HepG2 (cell line): ENCODE measurements around the gene PPP1R12B. TPM values are rescaled to one million over a fixed set of nuclear protein-coding genes. Genes with fewer than 3 reads are reported as not detected.

Source experiments
- FIP1L1 ChIP-seq: fragments of 200-400 bp; formaldehyde crosslinking; IDR thresholded peaks from 2 replicates; pipeline ENCODE4 v1.6.1; 2018; ENCODE audit warnings: low read depth, mild to moderate bottlenecking, low read length, moderate library complexity, borderline replicate concordance; ENCODE audit not compliant: insufficient read depth
- NFIB ChIP-seq: sonication (generic); formaldehyde crosslinking; IDR thresholded peaks from 2 replicates; pipeline ENCODE4 v1.9.0; 2021; ENCODE audit warnings: missing genetic modification reagents, mild to moderate bottlenecking, borderline replicate concordance
- PHF8 ChIP-seq: sonication (generic); formaldehyde crosslinking; IDR thresholded peaks from 2 replicates; pipeline ENCODE4 v1.5.0; 2020; ENCODE audit warnings: missing genetic modification reagents
- RXRB ChIP-seq: IDR thresholded peaks from 2 replicates; pipeline ENCODE4 v1.6.1; 2016; ENCODE audit warnings: borderline replicate concordance, missing genetic modification reagents, missing compliant biosample characterization
- SKI ChIP-seq: fragments of 450-650 bp; IDR thresholded peaks from one replicate; pipeline ENCODE4 v1.6.1; 2018; ENCODE audit warnings: mild to moderate bottlenecking; ENCODE audit not compliant: partially characterized antibody
- ZNF263 ChIP-seq: sonication (generic); formaldehyde crosslinking; IDR thresholded peaks from 2 replicates; pipeline ENCODE4 v1.4.0; 2020; ENCODE audit warnings: missing genetic modification reagents
- ZNF282 ChIP-seq: fragments of 450-650 bp; IDR thresholded peaks from 2 replicates; pipeline ENCODE4 v1.6.1; 2018; ENCODE audit not compliant: partially characterized antibody
- ZNF562 ChIP-seq: sonication (generic); formaldehyde crosslinking; IDR thresholded peaks from 2 replicates; pipeline ENCODE4 v1.8.0; 2022; ENCODE audit warnings: missing genetic modification reagents, borderline replicate concordance
- polyA plus RNA-seq, 8 experiments: library from polyadenylated mRNA; depleted of rRNA in 3 of 8; stranded (reverse) in 7 of 8; unstranded in 1 of 8; fragments of >200 nt; fragmentation: Illumina TruSeq in 4 of 8; extraction: Trizol in 4 of 8; gene quantifications; 2 replicates each; pipeline versions ENCODE4 v1.2.1 to v1.2.3, GENCODE V29; 2011 to 2016; ENCODE audit warnings: low read depth in 4 of 8, missing spikeins in 1 of 8, mixed read lengths in 1 of 8; ENCODE audit not compliant: insufficient read depth in 1 of 8
- total RNA-seq, 5 experiments: library from RNA; depleted of rRNA; stranded (reverse); fragments of >200 nt; fragmentation: Illumina TruSeq; extraction: Trizol; gene quantifications; 2 replicates each; pipeline ENCODE4 v1.2.3, GENCODE V29; 2016; ENCODE audit warnings: low read depth in 1 of 5
- TF ChIP-seq, protein P1 (sequence below): sonication (generic); formaldehyde crosslinking; IDR thresholded peaks from 2 replicates; pipeline ENCODE4 v1.5.0; 2020; ENCODE audit warnings: mild to moderate bottlenecking, missing genetic modification reagents, borderline replicate concordance
- TF ChIP-seq, protein P2 (sequence below): sonication (generic); formaldehyde crosslinking; IDR thresholded peaks from 2 replicates; pipeline ENCODE4 v1.5.0; 2020; ENCODE audit warnings: missing genetic modification reagents, mild to moderate bottlenecking, borderline replicate concordance
- TF ChIP-seq, protein P3 (sequence below): sonication (generic); formaldehyde crosslinking; conservative IDR thresholded peaks from 2 replicates; pipeline ENCODE4 v1.4.0; 2020; ENCODE audit warnings: missing genetic modification reagents
- TF ChIP-seq, protein P4 (sequence below): sonication (generic); formaldehyde crosslinking; conservative IDR thresholded peaks from 2 replicates; pipeline ENCODE4 v1.5.0; 2020; ENCODE audit warnings: missing genetic modification reagents
- TF ChIP-seq, protein P5 (sequence below): sonication (generic); formaldehyde crosslinking; IDR thresholded peaks from 2 replicates; pipeline ENCODE4 v1.8.1; 2023; ENCODE audit warnings: mild to moderate bottlenecking, missing genetic modification reagents

The PPP1R12B gene
- total and polyA plus RNA-seq, 2 of the 13 experiments (the other 11 are each of a cell fraction or from before 2014, with no cell fraction given) = 12.0 to 13.6 TPM

DNA sequence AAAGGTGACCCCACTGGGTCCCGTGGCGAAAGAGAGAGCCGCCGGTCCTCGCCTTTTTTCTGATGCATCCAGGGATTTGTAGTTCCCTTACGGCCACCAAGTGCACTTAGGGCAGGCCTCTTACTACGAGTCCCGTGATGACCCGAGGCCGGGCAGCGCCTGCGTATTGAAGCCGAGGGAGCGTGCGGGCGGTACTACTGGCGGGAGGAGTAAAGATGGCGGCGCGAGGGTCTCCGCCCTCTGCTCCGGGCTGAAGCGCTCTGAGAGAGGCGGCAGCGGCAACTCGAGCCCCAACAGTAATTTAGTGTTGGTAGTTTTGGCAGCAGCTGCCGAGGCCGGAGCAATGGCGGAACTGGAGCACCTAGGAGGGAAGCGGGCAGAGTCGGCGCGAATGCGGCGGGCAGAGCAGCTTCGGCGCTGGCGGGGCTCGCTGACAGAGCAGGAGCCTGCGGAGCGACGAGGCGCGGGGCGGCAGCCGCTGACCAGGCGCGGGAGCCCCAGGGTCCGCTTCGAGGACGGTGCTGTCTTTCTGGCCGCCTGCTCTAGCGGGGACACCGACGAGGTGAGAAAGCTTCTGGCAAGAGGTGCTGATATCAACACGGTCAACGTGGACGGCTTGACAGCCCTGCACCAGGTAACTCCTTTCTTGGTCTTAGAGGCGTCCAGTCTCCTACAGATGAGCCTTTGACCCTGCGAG is at the start of gene PPP1R12B (continued):
- TF ChIP-seq, protein P1, sequence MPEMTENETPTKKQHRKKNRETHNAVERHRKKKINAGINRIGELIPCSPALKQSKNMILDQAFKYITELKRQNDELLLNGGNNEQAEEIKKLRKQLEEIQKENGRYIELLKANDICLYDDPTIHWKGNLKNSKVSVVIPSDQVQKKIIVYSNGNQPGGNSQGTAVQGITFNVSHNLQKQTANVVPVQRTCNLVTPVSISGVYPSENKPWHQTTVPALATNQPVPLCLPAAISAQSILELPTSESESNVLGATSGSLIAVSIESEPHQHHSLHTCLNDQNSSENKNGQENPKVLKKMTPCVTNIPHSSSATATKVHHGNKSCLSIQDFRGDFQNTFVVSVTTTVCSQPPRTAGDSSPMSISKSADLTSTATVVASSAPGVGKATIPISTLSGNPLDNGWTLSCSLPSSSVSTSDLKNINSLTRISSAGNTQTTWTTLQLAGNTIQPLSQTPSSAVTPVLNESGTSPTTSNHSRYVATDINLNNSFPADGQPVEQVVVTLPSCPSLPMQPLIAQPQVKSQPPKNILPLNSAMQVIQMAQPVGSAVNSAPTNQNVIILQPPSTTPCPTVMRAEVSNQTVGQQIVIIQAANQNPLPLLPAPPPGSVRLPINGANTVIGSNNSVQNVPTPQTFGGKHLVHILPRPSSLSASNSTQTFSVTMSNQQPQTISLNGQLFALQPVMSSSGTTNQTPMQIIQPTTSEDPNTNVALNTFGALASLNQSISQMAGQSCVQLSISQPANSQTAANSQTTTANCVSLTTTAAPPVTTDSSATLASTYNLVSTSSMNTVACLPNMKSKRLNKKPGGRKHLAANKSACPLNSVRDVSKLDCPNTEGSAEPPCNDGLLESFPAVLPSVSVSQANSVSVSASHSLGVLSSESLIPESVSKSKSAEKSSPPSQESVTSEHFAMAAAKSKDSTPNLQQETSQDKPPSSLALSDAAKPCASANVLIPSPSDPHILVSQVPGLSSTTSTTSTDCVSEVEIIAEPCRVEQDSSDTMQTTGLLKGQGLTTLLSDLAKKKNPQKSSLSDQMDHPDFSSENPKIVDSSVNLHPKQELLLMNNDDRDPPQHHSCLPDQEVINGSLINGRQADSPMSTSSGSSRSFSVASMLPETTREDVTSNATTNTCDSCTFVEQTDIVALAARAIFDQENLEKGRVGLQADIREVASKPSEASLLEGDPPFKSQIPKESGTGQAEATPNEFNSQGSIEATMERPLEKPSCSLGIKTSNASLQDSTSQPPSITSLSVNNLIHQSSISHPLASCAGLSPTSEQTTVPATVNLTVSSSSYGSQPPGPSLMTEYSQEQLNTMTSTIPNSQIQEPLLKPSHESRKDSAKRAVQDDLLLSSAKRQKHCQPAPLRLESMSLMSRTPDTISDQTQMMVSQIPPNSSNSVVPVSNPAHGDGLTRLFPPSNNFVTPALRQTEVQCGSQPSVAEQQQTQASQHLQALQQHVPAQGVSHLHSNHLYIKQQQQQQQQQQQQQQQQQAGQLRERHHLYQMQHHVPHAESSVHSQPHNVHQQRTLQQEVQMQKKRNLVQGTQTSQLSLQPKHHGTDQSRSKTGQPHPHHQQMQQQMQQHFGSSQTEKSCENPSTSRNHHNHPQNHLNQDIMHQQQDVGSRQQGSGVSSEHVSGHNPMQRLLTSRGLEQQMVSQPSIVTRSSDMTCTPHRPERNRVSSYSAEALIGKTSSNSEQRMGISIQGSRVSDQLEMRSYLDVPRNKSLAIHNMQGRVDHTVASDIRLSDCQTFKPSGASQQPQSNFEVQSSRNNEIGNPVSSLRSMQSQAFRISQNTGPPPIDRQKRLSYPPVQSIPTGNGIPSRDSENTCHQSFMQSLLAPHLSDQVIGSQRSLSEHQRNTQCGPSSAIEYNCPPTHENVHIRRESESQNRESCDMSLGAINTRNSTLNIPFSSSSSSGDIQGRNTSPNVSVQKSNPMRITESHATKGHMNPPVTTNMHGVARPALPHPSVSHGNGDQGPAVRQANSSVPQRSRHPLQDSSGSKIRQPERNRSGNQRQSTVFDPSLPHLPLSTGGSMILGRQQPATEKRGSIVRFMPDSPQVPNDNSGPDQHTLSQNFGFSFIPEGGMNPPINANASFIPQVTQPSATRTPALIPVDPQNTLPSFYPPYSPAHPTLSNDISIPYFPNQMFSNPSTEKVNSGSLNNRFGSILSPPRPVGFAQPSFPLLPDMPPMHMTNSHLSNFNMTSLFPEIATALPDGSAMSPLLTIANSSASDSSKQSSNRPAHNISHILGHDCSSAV (CRISPR knock-in tag) = no peak
- TF ChIP-seq, protein P2, sequence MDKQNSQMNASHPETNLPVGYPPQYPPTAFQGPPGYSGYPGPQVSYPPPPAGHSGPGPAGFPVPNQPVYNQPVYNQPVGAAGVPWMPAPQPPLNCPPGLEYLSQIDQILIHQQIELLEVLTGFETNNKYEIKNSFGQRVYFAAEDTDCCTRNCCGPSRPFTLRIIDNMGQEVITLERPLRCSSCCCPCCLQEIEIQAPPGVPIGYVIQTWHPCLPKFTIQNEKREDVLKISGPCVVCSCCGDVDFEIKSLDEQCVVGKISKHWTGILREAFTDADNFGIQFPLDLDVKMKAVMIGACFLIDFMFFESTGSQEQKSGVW (CRISPR knock-in tag) = no peak
- TF ChIP-seq PHF8 (CRISPR knock-in tag) = peak; percentile 87
- TF ChIP-seq, protein P3, sequence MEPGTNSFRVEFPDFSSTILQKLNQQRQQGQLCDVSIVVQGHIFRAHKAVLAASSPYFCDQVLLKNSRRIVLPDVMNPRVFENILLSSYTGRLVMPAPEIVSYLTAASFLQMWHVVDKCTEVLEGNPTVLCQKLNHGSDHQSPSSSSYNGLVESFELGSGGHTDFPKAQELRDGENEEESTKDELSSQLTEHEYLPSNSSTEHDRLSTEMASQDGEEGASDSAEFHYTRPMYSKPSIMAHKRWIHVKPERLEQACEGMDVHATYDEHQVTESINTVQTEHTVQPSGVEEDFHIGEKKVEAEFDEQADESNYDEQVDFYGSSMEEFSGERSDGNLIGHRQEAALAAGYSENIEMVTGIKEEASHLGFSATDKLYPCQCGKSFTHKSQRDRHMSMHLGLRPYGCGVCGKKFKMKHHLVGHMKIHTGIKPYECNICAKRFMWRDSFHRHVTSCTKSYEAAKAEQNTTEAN (CRISPR knock-in tag) = 0 out of 2 replicates have a peak, but pooled peaks have one; percentile 51
- TF ChIP-seq ZNF263 (CRISPR knock-in tag) = peak; percentile 26; the same call in 1 of the 2 replicates
- TF ChIP-seq SKI = no peak
- TF ChIP-seq, protein P4, sequence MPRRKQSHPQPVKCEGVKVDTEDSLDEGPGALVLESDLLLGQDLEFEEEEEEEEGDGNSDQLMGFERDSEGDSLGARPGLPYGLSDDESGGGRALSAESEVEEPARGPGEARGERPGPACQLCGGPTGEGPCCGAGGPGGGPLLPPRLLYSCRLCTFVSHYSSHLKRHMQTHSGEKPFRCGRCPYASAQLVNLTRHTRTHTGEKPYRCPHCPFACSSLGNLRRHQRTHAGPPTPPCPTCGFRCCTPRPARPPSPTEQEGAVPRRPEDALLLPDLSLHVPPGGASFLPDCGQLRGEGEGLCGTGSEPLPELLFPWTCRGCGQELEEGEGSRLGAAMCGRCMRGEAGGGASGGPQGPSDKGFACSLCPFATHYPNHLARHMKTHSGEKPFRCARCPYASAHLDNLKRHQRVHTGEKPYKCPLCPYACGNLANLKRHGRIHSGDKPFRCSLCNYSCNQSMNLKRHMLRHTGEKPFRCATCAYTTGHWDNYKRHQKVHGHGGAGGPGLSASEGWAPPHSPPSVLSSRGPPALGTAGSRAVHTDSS = 0 out of 2 replicates have a peak, but pooled peaks have one; percentile 44
- no peak for TF ChIP-seq NFIB (CRISPR knock-in tag)
- no peak for TF ChIP-seq FIP1L1
- TF ChIP-seq, protein P5, sequence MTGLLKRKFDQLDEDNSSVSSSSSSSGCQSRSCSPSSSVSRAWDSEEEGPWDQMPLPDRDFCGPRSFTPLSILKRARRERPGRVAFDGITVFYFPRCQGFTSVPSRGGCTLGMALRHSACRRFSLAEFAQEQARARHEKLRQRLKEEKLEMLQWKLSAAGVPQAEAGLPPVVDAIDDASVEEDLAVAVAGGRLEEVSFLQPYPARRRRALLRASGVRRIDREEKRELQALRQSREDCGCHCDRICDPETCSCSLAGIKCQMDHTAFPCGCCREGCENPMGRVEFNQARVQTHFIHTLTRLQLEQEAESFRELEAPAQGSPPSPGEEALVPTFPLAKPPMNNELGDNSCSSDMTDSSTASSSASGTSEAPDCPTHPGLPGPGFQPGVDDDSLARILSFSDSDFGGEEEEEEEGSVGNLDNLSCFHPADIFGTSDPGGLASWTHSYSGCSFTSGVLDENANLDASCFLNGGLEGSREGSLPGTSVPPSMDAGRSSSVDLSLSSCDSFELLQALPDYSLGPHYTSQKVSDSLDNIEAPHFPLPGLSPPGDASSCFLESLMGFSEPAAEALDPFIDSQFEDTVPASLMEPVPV (CRISPR knock-in tag) = no peak
- TF ChIP-seq RXRB = peak; percentile 96; the same call in 1 of the 2 replicates
- no peak for TF ChIP-seq ZNF562
- no peak for TF ChIP-seq ZNF282
